ENCODE results near the gene COL6A2. TPM values are rescaled to one million over a fixed set of nuclear protein-coding genes. Genes with fewer than 3 reads are reported as not detected.
"Not testable (repeated sequence)": the region's sequence is repeated elsewhere in the genome, so short reads cannot be mapped to it uniquely, and the experiment has no call there.

The COL6A2 gene
- total RNA-seq, 4 donors from 2014 or later, result 942 to 1,525 (median 1,202) TPM

- DNase-seq (ENCODE audit: extremely low spot score), result no peak
- H3K4me1 ChIP-seq, result peaks cover 4 to 41% (median 32%) of the 10 kb centered on the region in 4 donors
- H3K9me3 ChIP-seq, result peaks cover 0 to 27% (median 9%) of the 10 kb centered on the region in 4 donors
- H3K27me3 ChIP-seq, result no peaks in the 10 kb centered on the region
- H3K36me3 ChIP-seq, result peaks cover 0 to 3% (median 1%) of the 10 kb centered on the region in 4 donors
- TF ChIP-seq, protein P1, sequence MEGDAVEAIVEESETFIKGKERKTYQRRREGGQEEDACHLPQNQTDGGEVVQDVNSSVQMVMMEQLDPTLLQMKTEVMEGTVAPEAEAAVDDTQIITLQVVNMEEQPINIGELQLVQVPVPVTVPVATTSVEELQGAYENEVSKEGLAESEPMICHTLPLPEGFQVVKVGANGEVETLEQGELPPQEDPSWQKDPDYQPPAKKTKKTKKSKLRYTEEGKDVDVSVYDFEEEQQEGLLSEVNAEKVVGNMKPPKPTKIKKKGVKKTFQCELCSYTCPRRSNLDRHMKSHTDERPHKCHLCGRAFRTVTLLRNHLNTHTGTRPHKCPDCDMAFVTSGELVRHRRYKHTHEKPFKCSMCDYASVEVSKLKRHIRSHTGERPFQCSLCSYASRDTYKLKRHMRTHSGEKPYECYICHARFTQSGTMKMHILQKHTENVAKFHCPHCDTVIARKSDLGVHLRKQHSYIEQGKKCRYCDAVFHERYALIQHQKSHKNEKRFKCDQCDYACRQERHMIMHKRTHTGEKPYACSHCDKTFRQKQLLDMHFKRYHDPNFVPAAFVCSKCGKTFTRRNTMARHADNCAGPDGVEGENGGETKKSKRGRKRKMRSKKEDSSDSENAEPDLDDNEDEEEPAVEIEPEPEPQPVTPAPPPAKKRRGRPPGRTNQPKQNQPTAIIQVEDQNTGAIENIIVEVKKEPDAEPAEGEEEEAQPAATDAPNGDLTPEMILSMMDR (IDR thresholded peaks at IDR 0.05), result no peak
- TF ChIP-seq EP300 (IDR thresholded peaks at IDR 0.05) (no peak), POLR2AphosphoS5 (IDR thresholded peaks at IDR 0.05) (no peak), POLR2A (IDR thresholded peaks at IDR 0.05; ENCODE audit: low read depth) (no peak)
- no peak overlapping the region for H3K4me3 ChIP-seq
- H3K27ac ChIP-seq (replicated peaks in 1 of 4), result no peak overlapping the region
- intact Hi-C loops (cut with DNase I), result no loop called here
These were observed 6.2 kb downstream of the COL6A2 start for GRCh38 chr21:46104104-46104503.

DNA sequence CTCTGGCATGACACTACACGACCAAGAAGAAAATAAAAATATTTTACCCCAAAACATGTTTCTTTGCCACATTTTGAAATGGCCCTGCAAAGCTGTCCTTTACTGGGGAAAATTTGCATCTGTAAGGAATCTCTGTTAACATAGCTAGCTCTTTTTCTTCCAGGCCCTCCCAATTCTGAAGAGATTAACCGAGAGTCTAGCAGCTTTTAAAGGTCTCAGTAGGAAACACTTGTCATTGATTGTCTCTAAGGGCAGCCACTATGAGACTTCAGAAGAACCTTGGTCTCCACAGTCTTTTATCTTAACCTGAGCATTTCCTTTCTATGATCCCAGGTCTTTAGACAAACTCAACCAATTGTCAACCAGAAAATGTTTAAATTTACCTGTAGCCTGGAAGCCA, 9.5 kb downstream of the COL6A2 start:
- DNase-seq (ENCODE audit: extremely low spot score); H3K27ac ChIP-seq (replicated peaks in 1 of 4); H3K4me3 ChIP-seq; intact Hi-C loops (cut with DNase I); H3K27me3 ChIP-seq: not testable (repeated sequence)
- WGBS, result 88% methylated on average over 2 of the region's 2 CpGs
- Histone ChIP-seq H3K36me3 (peaks cover 5 to 25% (median 14%) of the 10 kb centered on the region in 4 donors), H3K4me1 (peaks cover 24 to 45% (median 38%) of the 10 kb centered on the region in 4 donors), H3K9me3 (peaks cover 0 to 20% (median 6%) of the 10 kb centered on the region in 4 donors)

- no peaks in the 10 kb centered on the region for H3K27me3 ChIP-seq
- intact Hi-C loops (cut with DNase I), result no loop called here
- TF ChIP-seq POLR2AphosphoS5 (IDR thresholded peaks at IDR 0.05), result peak in 1 of 2 donors; percentile 9
- TF ChIP-seq EP300 (IDR thresholded peaks at IDR 0.05), result no peak
- peaks cover 0 to 19% (median 0%) of the 10 kb centered on the region in 4 donors for H3K9me3 ChIP-seq
- 87% methylated on average over 7 of the region's 9 CpGs for WGBS
- peak overlapping the region; percentile 60 to 72 (median 66) for H3K27ac ChIP-seq (replicated peaks in 1 of 4)
- no peak for DNase-seq (ENCODE audit: extremely low spot score)
- H3K36me3 ChIP-seq, result peaks cover 20 to 40% (median 29%) of the 10 kb centered on the region in 4 donors
- peaks cover 24 to 44% (median 38%) of the 10 kb centered on the region in 4 donors for H3K4me1 ChIP-seq
- peak overlapping the region in 1 of 4 donors; percentile 6 for H3K4me3 ChIP-seq
These were observed 11.0 kb downstream of the COL6A2 start for GRCh38 chr21:46108827-46109312.

DNA sequence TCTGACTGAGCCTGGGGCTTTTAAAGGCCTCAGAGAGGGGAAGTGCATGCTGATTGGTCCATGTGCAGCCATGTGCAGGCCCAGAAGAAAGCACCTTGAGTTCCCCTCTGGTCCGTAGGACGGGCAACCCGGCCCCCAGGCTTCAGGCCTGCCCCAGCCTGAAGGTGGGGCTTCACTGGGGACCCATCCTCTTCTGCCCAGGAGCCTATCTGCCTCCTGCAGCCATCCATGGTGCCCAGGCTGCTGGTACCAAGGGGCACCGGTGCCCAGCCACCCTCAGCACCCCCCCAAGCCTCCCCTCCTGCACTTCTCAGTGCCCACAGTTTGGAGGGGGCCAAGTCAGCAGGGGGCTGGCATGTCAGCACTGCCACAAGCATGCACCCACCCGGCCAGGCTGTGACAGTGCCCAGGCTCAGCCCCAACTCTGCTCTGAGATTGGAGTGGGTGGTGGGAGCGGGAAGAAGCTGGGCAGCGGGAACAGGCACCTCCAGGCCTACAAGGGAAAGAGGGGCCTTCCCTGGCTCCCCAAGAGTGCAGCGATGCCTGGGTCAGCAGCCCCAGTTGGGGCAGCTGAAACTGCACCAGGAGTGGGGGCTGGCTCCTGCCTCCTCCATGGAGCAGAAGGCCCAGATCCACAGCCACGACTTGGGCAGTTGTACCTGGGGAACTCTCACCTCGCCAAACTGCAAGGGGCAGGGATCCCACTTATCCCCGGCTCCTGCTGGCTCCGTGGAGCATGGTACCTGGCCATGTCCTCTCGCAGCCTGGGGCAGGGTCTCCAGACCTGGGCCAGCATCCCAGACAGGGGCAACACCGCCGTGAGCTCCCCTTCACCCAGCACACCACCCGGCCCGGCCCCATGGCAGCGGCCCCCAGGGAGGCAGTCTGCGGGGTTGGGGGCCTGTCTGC, 11.7 kb downstream of the COL6A2 start:
- DNase-seq (ENCODE audit: extremely low spot score), result peak; percentile 89
- intact Hi-C loops (cut with DNase I), result no loop called here
- H3K36me3 ChIP-seq, result peaks cover 27 to 47% (median 35%) of the 10 kb centered on the region in 4 donors
- no peaks in the 10 kb centered on the region for H3K27me3 ChIP-seq
- H3K4me3 ChIP-seq, result peak overlapping the region in 1 of 4 donors; percentile 6
- H3K9me3 ChIP-seq, result peaks cover 0 to 13% (median 0%) of the 10 kb centered on the region in 4 donors
- peaks cover 24 to 42% (median 37%) of the 10 kb centered on the region in 4 donors for H3K4me1 ChIP-seq
- H3K27ac ChIP-seq (replicated peaks in 1 of 4), result peak overlapping the region; percentile 60 to 72 (median 66)
- no peak for TF ChIP-seq POLR2A (IDR thresholded peaks at IDR 0.05; ENCODE audit: low read depth)
- TF ChIP-seq, protein P1 (IDR thresholded peaks at IDR 0.05), result no peak
- TF ChIP-seq EP300 (IDR thresholded peaks at IDR 0.05), result no peak
- no peak for TF ChIP-seq POLR2AphosphoS5 (IDR thresholded peaks at IDR 0.05)
- 94% methylated on average over 3 of the region's 19 CpGs for WGBS

GRCh38 chr21:46110499-46111192, 12.7 kb downstream of the COL6A2 start:
- WGBS, result 31% methylated on average over 3 of the region's 20 CpGs
- peaks cover 37 to 58% (median 45%) of the 10 kb centered on the region in 4 donors for H3K36me3 ChIP-seq
- peak overlapping the region; percentile 60 to 72 (median 66) for H3K27ac ChIP-seq (replicated peaks in 1 of 4)
- TF ChIP-seq, protein P1 (IDR thresholded peaks at IDR 0.05), result peak in 2 of 3 experiments; percentile 36 to 44
- TF ChIP-seq EP300 (IDR thresholded peaks at IDR 0.05) (no peak), POLR2AphosphoS5 (IDR thresholded peaks at IDR 0.05) (peak; percentile 22 to 66)
- peaks cover 0 to 12% (median 0%) of the 10 kb centered on the region in 4 donors for H3K9me3 ChIP-seq
- DNase-seq (ENCODE audit: extremely low spot score), result peak; percentile 92
- peak overlapping the region in 2 of 4 donors; percentile 1 to 24 for H3K4me3 ChIP-seq
- no peaks in the 10 kb centered on the region for H3K27me3 ChIP-seq
- intact Hi-C loops (cut with DNase I), result no loop called here
- peaks cover 24 to 41% (median 34%) of the 10 kb centered on the region in 4 donors for H3K4me1 ChIP-seq

Measured in esophagus muscularis mucosa (tissue), 4 donors.